H1 (cell line): Measurements from ENCODE around the gene NOXRED1. TPM values are rescaled to one million over a fixed set of nuclear protein-coding genes. Genes with fewer than 3 reads are reported as not detected.

ENCODE experiments used
- JUND ChIP-seq: IDR thresholded peaks from 2 replicates; pipeline ENCODE4 v1.6.1; 2011; ENCODE audit warnings: mild to moderate bottlenecking, improper control_type of control experiment, low read length
- KDM5A ChIP-seq: fragments of 200-600 bp; IDR thresholded peaks from 2 replicates; pipeline ENCODE4 v1.7.1; 2012; ENCODE audit warnings: mild to moderate bottlenecking, low read length, inconsistent platforms, mixed read lengths
- polyA plus RNA-seq, 7 experiments: library from polyadenylated mRNA; depleted of rRNA in 3 of 7; stranded (reverse) in 5 of 7; unstranded in 2 of 7; fragments of >200 nt in 5 of 7; fragments of 200-250 nt in 2 of 7; gene quantifications; 1 replicate in 5 of 7; 2 replicates in 1 of 7; 4 replicates in 1 of 7; pipeline versions ENCODE4 v1.2.1 to v1.2.3, GENCODE V29; 2011 to 2013; ENCODE audit warnings: missing spikeins in 2 of 7, mixed read lengths in 2 of 7
- total RNA-seq: library from RNA; stranded (reverse); fragmentation: NEBNext Ultra II Directional; extraction: Animal tissue kit (Norgen Biotek cat#: 25700); gene quantifications from 2 replicates; pipeline ENCODE4 v1.2.1, GENCODE V29; 2021

The NOXRED1 gene
- total and polyA plus RNA-seq, 2 of the 8 experiments (the other 6 are each of a cell fraction or from before 2014, with no cell fraction given): 0.23 to 0.48 TPM

DNA sequence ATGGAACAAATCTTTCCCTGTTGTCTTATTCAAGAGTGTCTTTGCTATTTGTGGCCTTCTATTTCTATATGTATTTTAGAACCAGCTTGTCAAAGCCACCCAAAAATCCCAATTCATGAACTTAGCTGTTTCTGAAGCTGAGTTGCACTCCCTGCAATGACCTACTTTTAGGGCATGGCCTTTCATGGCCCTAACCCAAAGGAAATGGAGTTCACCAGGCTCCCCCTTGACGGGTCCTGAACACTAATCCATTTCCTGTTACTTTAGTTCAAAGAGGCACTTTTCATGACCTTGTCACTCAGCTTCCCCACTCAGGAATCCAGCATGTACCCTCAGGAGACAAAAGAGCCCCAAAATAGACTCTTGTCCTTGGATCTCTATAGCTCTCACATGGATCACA is 54.0 kb downstream of the NOXRED1 start (continued):
- no peak for TF ChIP-seq KDM5A
- TF ChIP-seq JUND: no peak
